Bone marrow (tissue), 2 donors: ENCODE results near the gene CCDC85B.
A peak's percentile ranks its signal among the peaks of the same experiment; 100 is the strongest.
"Not testable (repeated sequence)": the region's sequence is repeated elsewhere in the genome, so short reads cannot be mapped to it uniquely, and the experiment has no call there.

Experiments
- DNase-seq, 2 donors: peaks; one replicate each; lab custom pipeline; 2025; lab: John Stamatoyannopoulos, UW

The CCDC85B gene

GRCh38 chr11:65887723-65888162 is 2.7 kb upstream of the CCDC85B start:
- DNase-seq = no peak

DNA sequence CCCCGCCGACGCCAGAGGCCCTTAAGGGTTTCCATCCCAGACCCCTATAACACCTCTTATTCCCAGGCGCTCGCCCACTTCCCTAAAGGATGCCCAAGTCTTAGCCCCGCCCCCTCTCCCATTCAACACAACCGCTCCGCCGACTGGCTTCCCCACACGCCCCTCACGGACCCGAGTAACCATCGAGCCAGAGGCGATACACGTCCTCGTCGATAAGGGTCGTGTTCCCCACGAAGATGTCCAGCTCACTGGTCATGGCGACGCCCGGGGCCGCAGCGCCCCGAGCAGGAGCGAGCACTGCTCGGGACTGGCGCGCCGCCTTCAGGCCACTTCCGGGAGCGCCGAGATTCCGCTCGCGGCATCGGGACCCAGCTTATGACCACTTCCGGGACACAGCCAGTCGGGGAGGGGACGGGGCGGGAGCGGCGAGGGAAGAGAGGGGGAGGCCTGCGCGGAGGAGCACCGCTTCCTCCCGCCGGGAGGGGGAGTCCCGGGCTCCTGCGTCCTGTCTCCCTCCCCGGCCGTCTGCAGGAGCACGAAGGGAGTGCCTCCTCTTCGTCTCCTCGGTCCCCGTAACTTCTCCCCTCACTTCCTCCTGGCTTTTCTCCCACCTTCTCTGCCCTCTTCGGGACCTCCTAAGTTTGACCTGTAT is 2.2 kb upstream of the CCDC85B start, which contains the start of gene FIBP:
FIBP (minus strand) TSS at position 309 of the 652 bp plus-strand sequence; CDS start at position 256, 53 bp downstream.
- peak; percentile 86 to 93 for DNase-seq

- no peak for DNase-seq
These were observed 1.0 kb downstream of the CCDC85B start for GRCh38 chr11:65891219-65892136.

DNA sequence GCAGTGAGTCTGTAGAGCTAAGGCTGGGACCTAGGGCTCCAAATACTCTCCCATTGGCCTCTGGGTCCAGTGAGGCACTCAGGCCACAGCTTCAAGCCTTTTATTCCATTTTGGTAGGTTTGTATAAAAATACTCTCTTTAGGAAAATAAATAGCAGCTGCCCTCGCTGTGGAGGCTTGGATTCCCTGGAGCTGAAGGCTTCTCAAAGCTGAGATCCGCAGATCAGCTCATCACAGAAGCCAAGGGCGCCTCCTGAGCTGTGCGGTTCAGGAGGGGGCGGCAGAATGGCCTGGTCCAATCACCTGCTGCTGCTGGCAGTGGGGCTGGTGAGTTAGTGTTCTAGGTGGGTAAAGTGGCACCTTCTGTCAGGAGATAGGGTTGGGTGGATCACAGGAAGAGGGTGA is 1.7 kb downstream of the CCDC85B start:
- not testable (repeated sequence) for DNase-seq

- DNase-seq = no peak
These were observed 2.3 kb downstream of the CCDC85B start for GRCh38 chr11:65892661-65893317.

DNA sequence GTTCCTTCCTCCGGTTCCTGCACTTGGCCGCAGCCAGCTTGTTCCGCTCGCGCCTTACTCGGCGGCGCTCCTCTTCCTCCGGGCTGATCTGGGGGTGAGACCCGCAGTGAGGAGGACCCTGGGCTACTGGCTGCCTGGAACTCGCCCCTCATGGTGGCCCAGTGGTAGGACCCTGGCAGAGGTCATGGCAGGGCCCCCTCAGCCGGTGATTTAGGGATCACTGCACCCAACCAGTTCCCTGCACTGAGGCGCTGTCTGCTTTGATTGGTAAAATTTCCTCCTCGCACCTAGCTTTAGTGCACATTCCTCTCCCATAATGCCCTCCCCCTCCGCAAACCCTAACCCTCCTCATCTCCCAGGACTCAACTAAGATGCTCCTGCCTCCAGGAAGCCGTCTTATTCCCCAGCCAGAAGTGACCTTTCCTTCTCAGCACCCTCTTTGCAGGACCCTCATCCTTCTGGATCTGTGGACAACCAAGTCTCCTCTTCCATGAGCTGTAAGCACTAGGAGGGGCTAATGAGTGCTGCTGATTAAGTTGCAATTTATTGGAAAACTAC is 3.6 kb downstream of the CCDC85B start:
- no peak for DNase-seq

GRCh38 chr11:65895482-65895981 is 5.1 kb downstream of the CCDC85B start:
- DNase-seq = no peak

GRCh38 chr11:65896034-65896999 is 5.8 kb downstream of the CCDC85B start:
- no peak for DNase-seq

- no peak for DNase-seq
These were observed 6.6 kb downstream of the CCDC85B start for GRCh38 chr11:65897020-65897471.

DNA sequence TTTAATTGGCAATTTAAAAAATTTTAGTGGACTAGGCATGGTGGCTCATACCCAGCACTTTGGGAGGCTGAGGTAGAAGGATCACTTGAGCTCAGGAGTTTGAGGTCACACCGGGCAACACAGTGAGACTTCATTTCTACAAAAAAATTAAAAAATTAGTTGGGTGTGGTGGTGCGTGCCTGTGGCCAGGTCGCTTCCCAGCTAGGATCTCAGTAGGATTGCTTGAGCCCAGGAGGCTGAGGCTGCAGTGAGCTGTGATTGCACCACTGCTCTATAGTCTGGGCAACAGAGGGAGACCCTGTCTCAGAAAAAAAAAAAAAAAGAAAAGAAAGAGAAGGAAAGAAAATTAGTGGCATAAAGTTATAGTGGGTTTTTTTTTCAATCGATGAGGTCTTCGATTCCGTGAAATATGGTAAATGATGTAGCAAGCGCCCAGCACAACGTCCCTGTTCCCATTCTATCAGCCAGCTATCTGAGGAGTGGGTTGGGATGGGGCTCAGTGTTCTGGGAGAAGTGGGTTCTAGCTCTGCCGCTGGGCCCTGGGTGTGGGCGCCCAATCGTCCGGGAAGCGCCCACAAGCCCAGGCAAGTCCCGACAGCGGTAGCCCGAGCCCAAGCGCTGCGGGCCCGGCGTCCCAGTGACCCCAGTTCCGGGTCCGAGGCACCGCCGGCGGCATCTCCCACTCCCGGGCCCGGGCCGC is 8.3 kb downstream of the CCDC85B start:
- DNase-seq = no peak

DNA sequence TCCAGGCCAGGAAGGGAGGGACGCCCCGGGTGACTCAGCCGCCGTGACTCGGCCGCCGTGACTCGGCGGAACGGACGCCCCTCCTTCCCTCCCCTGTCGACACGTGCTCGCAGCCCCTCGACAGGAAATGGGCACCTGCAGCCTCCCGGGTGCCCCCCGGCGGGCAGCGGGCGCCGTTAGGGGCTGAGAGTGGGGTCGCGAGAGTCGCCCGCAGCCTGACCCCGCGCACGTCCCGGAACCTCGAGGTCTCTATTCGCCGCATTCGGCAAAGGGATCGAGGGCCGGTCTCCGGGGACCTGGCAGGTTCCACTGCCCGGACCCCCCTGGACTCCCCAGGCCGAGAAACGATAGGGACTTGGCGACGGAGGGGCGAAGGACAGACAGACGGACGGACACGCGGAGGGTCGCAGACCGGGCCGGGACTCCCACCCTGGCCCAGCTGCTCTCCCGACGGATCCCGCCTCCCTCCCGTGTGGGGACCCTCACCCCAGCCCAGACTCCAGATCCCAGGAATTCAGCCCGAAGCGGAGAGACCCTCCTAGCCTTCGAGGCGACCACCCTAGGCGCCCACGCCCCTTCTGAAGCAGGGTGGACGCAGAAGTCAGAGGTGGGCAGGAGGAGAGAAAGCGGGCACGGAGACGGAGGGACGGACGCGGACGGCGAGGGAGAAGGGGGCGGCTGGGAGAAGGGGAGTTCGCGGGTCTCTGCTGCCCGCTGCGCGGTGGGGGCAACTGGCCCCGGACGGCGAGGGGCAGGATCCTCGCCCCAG is 9.1 kb downstream of the CCDC85B start:
- DNase-seq = peak; percentile 32 to 64

DNA sequence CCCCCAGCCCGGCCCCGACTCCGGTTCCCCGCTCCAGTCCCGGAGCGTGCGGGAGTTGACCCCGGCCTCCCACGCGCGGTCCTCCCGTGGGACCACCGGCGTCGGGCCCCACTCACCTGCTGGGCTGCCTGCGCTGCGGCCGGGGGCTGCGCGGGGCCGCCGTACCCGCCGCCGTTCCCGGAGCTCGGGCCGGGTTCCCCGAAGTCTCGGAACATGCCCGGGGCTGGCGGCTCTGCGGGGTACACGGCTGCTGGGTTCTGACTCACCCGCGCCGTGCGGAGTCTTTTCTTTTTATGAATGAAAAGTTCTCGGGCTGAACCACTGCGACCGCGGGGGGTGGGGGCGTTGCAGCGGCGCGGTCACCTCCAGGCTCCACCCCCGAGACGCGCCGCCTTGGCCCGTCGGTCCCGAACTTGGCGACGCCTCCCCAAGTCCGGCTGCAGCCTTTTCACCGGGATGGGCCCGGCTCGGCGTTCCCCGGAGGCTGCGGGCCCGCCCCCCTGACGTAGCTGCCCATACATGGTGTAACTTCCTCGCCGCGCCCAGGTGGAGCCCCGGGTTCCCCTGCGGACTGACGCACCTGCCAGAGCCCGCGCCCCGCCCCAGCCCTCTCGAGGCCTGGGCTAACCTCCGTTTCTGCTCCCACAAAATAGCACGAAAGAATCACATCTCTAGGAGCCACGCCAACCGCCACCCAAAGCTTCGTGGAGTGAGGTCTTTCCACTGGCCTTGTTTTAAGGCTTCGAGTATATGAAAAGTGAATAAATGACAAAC is 9.8 kb downstream of the CCDC85B start, which contains the start of gene FOSL1:
FOSL1 (minus strand) TSS at position 264 of the 774 bp plus-strand sequence; CDS start at position 215, 49 bp downstream.
- peak; percentile 42 to 78 for DNase-seq

- no peak for DNase-seq
These were observed 10.4 kb downstream of the CCDC85B start for GRCh38 chr11:65900899-65901180.

DNA sequence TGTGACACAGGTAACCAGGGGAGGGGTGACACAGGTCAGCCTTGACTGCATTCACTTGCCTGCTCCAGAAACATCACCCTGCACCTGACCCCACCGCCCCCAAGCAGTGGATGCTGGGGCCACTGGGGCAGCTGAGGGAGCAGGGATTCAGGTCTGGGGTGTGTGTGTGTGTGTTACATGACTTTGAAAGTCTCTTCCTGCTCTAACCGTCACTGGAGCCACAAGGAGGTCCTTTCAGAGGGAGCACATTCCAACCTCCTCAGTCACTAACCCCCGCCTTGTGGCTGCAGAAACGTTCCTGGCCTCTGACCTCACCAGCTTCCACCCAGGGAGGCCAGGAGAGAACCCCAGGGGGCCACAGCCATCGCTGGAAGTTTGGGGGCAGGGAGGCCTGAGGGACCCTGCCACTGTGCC is 12.6 kb downstream of the CCDC85B start:
- no peak for DNase-seq

GRCh38 chr11:65903715-65904114 is 13.2 kb downstream of the CCDC85B start:
- DNase-seq = no peak

DNA sequence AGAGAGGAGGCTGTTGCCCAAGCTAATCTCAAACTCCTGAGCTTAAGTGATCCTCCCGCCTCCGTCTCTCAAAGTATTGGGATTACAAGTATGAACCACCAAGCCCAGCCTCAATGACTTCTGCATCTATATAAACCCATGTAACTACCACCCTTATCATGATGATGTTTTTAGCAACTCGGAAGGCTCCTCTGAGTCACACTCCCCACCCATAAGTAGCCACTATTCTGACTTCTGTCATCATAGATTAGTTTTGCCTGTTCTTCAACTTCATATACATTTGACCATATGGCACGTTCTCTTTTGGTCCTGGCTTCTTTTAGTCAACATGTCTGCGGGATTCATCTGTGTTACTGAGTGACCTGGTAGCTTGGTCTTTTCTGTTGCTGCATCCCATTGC is 16.1 kb downstream of the CCDC85B start:
- DNase-seq = no peak

GRCh38 chr11:65907878-65908277 is 17.4 kb downstream of the CCDC85B start:
- no peak for DNase-seq
